Liver (tissue), 9 donors: Measurements from ENCODE around the gene TAB3. TPM values are rescaled to one million over a fixed set of nuclear protein-coding genes. Genes with fewer than 3 reads are reported as not detected.

ENCODE experiments used
- DNase-seq: peaks from one replicate; pipeline ENCODE4 v3.0.0-alpha.2; 2017; ENCODE audit warnings: low spot score
- H3K27ac ChIP-seq, 2 donors: one replicate each; pipeline ENCODE4 v1.7.0; 2013; ENCODE audit warnings: inconsistent platforms in 2 of 2, low read length in 2 of 2, control low read depth in 1 of 2, low read depth in 1 of 2, mild to moderate bottlenecking in 1 of 2
- H3K27me3 ChIP-seq, 4 donors: one replicate each; pipeline versions ENCODE4 v1.6.1 to v1.7.0; 2013; ENCODE audit warnings: low read length in 3 of 4, inconsistent platforms in 1 of 4, mild to moderate bottlenecking in 1 of 4, moderate library complexity in 1 of 4; ENCODE audit not compliant: control insufficient read depth in 4 of 4, insufficient read depth in 4 of 4
- H3K36me3 ChIP-seq, 4 donors: one replicate each; pipeline versions ENCODE4 v1.6.1 to v1.7.0; 2013; ENCODE audit warnings: low read length in 3 of 4, mild to moderate bottlenecking in 3 of 4, low read depth in 1 of 4, moderate library complexity in 1 of 4; ENCODE audit not compliant: control insufficient read depth in 4 of 4, insufficient read depth in 3 of 4
- H3K4me1 ChIP-seq, 4 donors: one replicate each; pipeline versions ENCODE4 v1.6.1 to v1.7.0; 2013; ENCODE audit warnings: low read length in 3 of 4, mild to moderate bottlenecking in 3 of 4, moderate library complexity in 1 of 4; ENCODE audit not compliant: control insufficient read depth in 4 of 4, insufficient read depth in 4 of 4
- H3K4me3 ChIP-seq, 3 donors: one replicate each; pipeline versions ENCODE4 v1.6.1 to v1.7.0; 2013; ENCODE audit warnings: low read length in 3 of 3, control low read depth in 1 of 3, low read depth in 1 of 3, mild to moderate bottlenecking in 1 of 3
- H3K9ac ChIP-seq, 2 donors: one replicate each; pipeline ENCODE4 v1.7.0; 2013; ENCODE audit warnings: low read length in 2 of 2, mild to moderate bottlenecking in 2 of 2, moderate library complexity in 2 of 2, control low read depth in 1 of 2, low read depth in 1 of 2
- H3K9me3 ChIP-seq, 4 donors: one replicate each; pipeline versions ENCODE4 v1.6.1 to v1.7.0; 2013; ENCODE audit warnings: low read length in 3 of 4; ENCODE audit not compliant: control insufficient read depth in 4 of 4
- EGR1 ChIP-seq, 2 donors: IDR thresholded peaks; 2 replicates each; pipeline ENCODE4 v1.6.1; 2016 to 2018; ENCODE audit warnings: antibody characterized with exemption in 2 of 2, low read depth in 2 of 2
- FOXA1 ChIP-seq: IDR thresholded peaks from 2 replicates; pipeline ENCODE4 v1.6.1; 2016; ENCODE audit warnings: antibody characterized with exemption
- GABPA ChIP-seq, 2 donors: IDR thresholded peaks in 1 of 2; conservative IDR thresholded peaks in 1 of 2; 2 replicates each; pipeline ENCODE4 v1.6.1; 2016; ENCODE audit warnings: antibody characterized with exemption in 2 of 2, mild to moderate bottlenecking in 1 of 2, moderate library complexity in 1 of 2
- HNF4A ChIP-seq, 2 donors: conservative IDR thresholded peaks; 2 replicates each; pipeline ENCODE4 v1.6.1; 2016; ENCODE audit warnings: antibody characterized with exemption in 2 of 2, mild to moderate bottlenecking in 2 of 2
- HNF4G ChIP-seq: IDR thresholded peaks from 2 replicates; pipeline ENCODE4 v1.6.1; 2016; ENCODE audit warnings: antibody characterized with exemption
- JUND ChIP-seq, 2 donors: IDR thresholded peaks; 2 replicates each; pipeline ENCODE4 v1.6.1; 2016; ENCODE audit warnings: antibody characterized with exemption in 2 of 2
- NR2F2 ChIP-seq: IDR thresholded peaks from 2 replicates; pipeline ENCODE4 v1.6.1; 2016; ENCODE audit warnings: antibody characterized with exemption
- RAD21 ChIP-seq, 2 donors: IDR thresholded peaks; 2 replicates each; pipeline ENCODE4 v1.6.1; 2016; ENCODE audit warnings: antibody characterized with exemption in 2 of 2, mild to moderate bottlenecking in 2 of 2
- SP1 ChIP-seq: IDR thresholded peaks from 2 replicates; pipeline ENCODE4 v1.6.1; 2018; ENCODE audit warnings: antibody characterized with exemption, mild to moderate bottlenecking
- TAF1 ChIP-seq: conservative IDR thresholded peaks from 2 replicates; pipeline ENCODE4 v1.6.1; 2016; ENCODE audit warnings: antibody characterized with exemption, mild to moderate bottlenecking
- YY1 ChIP-seq: IDR thresholded peaks from 2 replicates; pipeline ENCODE4 v1.6.1; 2016; ENCODE audit warnings: antibody characterized with exemption, mild to moderate bottlenecking
- ZBTB33 ChIP-seq: IDR thresholded peaks from 2 replicates; pipeline ENCODE4 v1.6.1; 2016; ENCODE audit warnings: antibody characterized with exemption
- WGBS: extraction: QIAGEN DNeasy Blood & Tissue Kit; methylation state at CpG from one replicate; pipeline ENCODE4 v1.1.7; 2013; 5-methylcytosine and 5-hydroxymethylcytosine counted together
- polyA plus RNA-seq, 2 donors: library from polyadenylated mRNA; stranded (reverse) in 1 of 2; unstranded in 1 of 2; fragments of 200-250 nt in 1 of 2; fragments of >200 nt in 1 of 2; fragmentation: Nextera tagmentation in 1 of 2; extraction: Ambion mirVana in 1 of 2; gene quantifications; one replicate each; pipeline versions ENCODE4 v1.2.1 to v1.2.3, GENCODE V29; 2013 to 2015
- total RNA-seq, 2 donors: library from RNA; depleted of rRNA; stranded (reverse); fragments of >200 nt; gene quantifications; one replicate each; pipeline ENCODE4 v1.2.3, GENCODE V29; 2014
- TF ChIP-seq, protein P1 (sequence below): fragments of 150-350 bp; IDR thresholded peaks from 2 replicates; pipeline ENCODE4 v1.5.1; 2017; ENCODE audit warnings: improper control_type of control experiment, low read depth, low read length; ENCODE audit not compliant: missing input control
- TF ChIP-seq, protein P2 (sequence below): IDR thresholded peaks from 2 replicates; pipeline ENCODE4 v1.6.1; 2016; ENCODE audit warnings: antibody characterized with exemption, mild to moderate bottlenecking
- TF ChIP-seq, protein P3 (sequence below): IDR thresholded peaks from 2 replicates; pipeline ENCODE4 v1.6.1; 2016; ENCODE audit warnings: antibody characterized with exemption
- donor health status: healthy.
- donor health status: healthy.
- donor health status: healthy.
- donor health status: healthy.
- donor health status: healthy.

TAB3 gene
- total and polyA plus RNA-seq, 4 donors, result 10.0 to 32.2 (median 17.4) TPM

DNA sequence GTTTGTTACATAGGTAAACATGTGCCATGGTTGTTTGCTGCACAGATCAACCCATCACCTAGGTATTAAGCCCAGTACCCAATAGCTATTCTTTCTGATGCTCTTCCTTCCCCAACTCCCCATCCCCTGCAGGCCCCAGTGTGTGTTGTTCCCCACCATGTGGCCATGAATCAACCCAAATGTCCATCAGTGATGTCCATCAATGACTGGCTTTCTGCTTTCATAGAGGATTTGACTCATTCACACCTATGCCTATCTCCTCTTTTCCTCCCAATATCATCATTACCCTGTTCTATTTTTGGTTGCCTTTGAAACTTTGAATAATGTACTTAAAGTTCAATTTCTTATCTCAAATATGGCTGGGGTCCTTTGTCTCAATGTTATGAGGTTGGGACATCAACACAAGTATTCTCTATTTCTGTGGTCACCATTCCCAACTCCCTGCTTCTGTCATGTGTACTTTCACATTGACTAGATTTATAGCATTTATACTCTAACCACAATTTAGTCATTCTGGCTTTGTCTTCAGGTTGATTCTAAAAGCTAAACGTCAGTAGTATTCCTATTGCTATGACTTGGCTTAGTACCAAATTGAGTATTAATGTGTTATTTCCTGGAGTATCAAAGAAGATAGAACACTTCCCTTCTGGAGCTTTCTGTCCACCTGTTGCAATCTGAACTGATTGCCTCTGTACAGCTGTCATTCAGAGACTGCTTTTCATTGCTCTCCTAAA is 107.2 kb downstream of the TAB3 start:
- H3K36me3 ChIP-seq, result no peaks in the 10 kb centered on the region
- H3K27ac ChIP-seq, result no peak overlapping the region
- H3K27me3 ChIP-seq, result no peaks in the 10 kb centered on the region
- TF ChIP-seq ZBTB33 (no peak), FOXA1 (no peak), GABPA (IDR thresholded peaks at IDR 0.05 in 1 of 2, conservative IDR thresholded peaks at IDR 0.05 in 1 of 2) (no peak), HNF4A (conservative IDR thresholded peaks at IDR 0.05) (no peak), SP1 (no peak), EGR1 (IDR thresholded peaks at IDR 0.05; ENCODE audit: low read depth in 2 of 2) (no peak), NR2F2 (no peak), RAD21 (IDR thresholded peaks at IDR 0.05) (no peak), HNF4G (no peak), TAF1 (no peak)
- H3K4me3 ChIP-seq, result no peak overlapping the region
- H3K9me3 ChIP-seq, result peaks cover 0 to 3% (median 0%) of the 10 kb centered on the region in 4 donors
- no peak overlapping the region for H3K9ac ChIP-seq
- DNase-seq, result no peak
- 40% methylated on average over 1 of the region's 1 CpG for WGBS
- no peaks in the 10 kb centered on the region for H3K4me1 ChIP-seq

GRCh38 chrX:30779453-30780030 is 109.5 kb downstream of the TAB3 start:
- H3K36me3 ChIP-seq, result no peaks in the 10 kb centered on the region
- no peak overlapping the region for H3K27ac ChIP-seq
- DNase-seq, result no peak
- H3K9me3 ChIP-seq, result peaks cover 0 to 3% (median 0%) of the 10 kb centered on the region in 4 donors
- H3K4me1 ChIP-seq, result no peaks in the 10 kb centered on the region
- no peak for TF ChIP-seq SP1
- TF ChIP-seq, protein P1, sequence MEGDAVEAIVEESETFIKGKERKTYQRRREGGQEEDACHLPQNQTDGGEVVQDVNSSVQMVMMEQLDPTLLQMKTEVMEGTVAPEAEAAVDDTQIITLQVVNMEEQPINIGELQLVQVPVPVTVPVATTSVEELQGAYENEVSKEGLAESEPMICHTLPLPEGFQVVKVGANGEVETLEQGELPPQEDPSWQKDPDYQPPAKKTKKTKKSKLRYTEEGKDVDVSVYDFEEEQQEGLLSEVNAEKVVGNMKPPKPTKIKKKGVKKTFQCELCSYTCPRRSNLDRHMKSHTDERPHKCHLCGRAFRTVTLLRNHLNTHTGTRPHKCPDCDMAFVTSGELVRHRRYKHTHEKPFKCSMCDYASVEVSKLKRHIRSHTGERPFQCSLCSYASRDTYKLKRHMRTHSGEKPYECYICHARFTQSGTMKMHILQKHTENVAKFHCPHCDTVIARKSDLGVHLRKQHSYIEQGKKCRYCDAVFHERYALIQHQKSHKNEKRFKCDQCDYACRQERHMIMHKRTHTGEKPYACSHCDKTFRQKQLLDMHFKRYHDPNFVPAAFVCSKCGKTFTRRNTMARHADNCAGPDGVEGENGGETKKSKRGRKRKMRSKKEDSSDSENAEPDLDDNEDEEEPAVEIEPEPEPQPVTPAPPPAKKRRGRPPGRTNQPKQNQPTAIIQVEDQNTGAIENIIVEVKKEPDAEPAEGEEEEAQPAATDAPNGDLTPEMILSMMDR, result no peak
- no peak for TF ChIP-seq HNF4A (conservative IDR thresholded peaks at IDR 0.05)
- no peak for TF ChIP-seq ZBTB33
- no peak for TF ChIP-seq JUND (IDR thresholded peaks at IDR 0.05)
- no peak for TF ChIP-seq HNF4G
- TF ChIP-seq, protein P2, sequence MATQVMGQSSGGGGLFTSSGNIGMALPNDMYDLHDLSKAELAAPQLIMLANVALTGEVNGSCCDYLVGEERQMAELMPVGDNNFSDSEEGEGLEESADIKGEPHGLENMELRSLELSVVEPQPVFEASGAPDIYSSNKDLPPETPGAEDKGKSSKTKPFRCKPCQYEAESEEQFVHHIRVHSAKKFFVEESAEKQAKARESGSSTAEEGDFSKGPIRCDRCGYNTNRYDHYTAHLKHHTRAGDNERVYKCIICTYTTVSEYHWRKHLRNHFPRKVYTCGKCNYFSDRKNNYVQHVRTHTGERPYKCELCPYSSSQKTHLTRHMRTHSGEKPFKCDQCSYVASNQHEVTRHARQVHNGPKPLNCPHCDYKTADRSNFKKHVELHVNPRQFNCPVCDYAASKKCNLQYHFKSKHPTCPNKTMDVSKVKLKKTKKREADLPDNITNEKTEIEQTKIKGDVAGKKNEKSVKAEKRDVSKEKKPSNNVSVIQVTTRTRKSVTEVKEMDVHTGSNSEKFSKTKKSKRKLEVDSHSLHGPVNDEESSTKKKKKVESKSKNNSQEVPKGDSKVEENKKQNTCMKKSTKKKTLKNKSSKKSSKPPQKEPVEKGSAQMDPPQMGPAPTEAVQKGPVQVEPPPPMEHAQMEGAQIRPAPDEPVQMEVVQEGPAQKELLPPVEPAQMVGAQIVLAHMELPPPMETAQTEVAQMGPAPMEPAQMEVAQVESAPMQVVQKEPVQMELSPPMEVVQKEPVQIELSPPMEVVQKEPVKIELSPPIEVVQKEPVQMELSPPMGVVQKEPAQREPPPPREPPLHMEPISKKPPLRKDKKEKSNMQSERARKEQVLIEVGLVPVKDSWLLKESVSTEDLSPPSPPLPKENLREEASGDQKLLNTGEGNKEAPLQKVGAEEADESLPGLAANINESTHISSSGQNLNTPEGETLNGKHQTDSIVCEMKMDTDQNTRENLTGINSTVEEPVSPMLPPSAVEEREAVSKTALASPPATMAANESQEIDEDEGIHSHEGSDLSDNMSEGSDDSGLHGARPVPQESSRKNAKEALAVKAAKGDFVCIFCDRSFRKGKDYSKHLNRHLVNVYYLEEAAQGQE, result no peak
- TF ChIP-seq, protein P3, sequence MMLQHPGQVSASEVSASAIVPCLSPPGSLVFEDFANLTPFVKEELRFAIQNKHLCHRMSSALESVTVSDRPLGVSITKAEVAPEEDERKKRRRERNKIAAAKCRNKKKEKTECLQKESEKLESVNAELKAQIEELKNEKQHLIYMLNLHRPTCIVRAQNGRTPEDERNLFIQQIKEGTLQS, result no peak
- TF ChIP-seq EGR1 (IDR thresholded peaks at IDR 0.05; ENCODE audit: low read depth in 2 of 2), result no peak
- TF ChIP-seq TAF1, result no peak
- TF ChIP-seq YY1, result no peak
- no peak overlapping the region for H3K4me3 ChIP-seq
- H3K27me3 ChIP-seq, result no peaks in the 10 kb centered on the region
- WGBS, result 94% methylated on average over 19 of the region's 19 CpGs
- H3K9ac ChIP-seq, result no peak overlapping the region
